Activated T-helper 17 cell treated with anti-CD3 and anti-CD28 coated beads, Interleukin-2, amount 50 U/mL, for 72 hours (primary cell): ENCODE results near the gene FARP2. TPM values are rescaled to one million over a fixed set of nuclear protein-coding genes. Genes with fewer than 3 reads are reported as not detected.
"Not testable (repeated sequence)": the region's sequence is repeated elsewhere in the genome, so short reads cannot be mapped to it uniquely, and the experiment has no call there.

Experiments
- ATAC-seq: fragments of 150-1000 bp; cut with Tn5 transposase; replicated peaks from 2 replicates; pipeline ENCODE4 v1.10.0; 2021; ENCODE audit warnings: mild to moderate bottlenecking, moderate library complexity
- H3K27ac Mint-ChIP-seq: one replicate; pipeline ENCODE4 v1.8.0; 2022; ENCODE audit warnings: mixed read lengths
- H3K27me3 Mint-ChIP-seq: one replicate; pipeline ENCODE4 v1.8.0; 2022; ENCODE audit warnings: mixed read lengths
- H3K36me3 Mint-ChIP-seq: one replicate; pipeline ENCODE4 v1.8.0; 2022; ENCODE audit warnings: low read depth, mild to moderate bottlenecking, mixed read lengths
- H3K4me1 Mint-ChIP-seq: one replicate; pipeline ENCODE4 v1.8.0; 2022; ENCODE audit warnings: mixed read lengths
- H3K4me3 Mint-ChIP-seq: one replicate; pipeline ENCODE4 v1.8.0; 2022; ENCODE audit warnings: mild to moderate bottlenecking, mixed read lengths
- H3K9me3 Mint-ChIP-seq: one replicate; pipeline ENCODE4 v1.8.0; 2022; ENCODE audit warnings: mixed read lengths
- total RNA-seq, 2 donors: library from RNA; stranded (reverse); gene quantifications; one replicate each; pipeline ENCODE4 v1.2.3, GENCODE V29; 2022

FARP2 gene
- total RNA-seq, 2 donors from 2014 or later, result 26.1 to 33.1 TPM

- Mint-ChIP-seq H3K4me1 (peaks cover 5% of the 10 kb centered on the region), H3K4me3 (no peak overlapping the region), H3K9me3 (no peaks in the 10 kb centered on the region), H3K27me3 (no peaks in the 10 kb centered on the region), H3K27ac (no peak overlapping the region), H3K36me3 (peaks cover 5% of the 10 kb centered on the region)
- ATAC-seq, result no peak
These were observed 12.6 kb downstream of the FARP2 start for GRCh38 chr2:241368643-241369042.

- Mint-ChIP-seq H3K36me3 (peaks cover 36% of the 10 kb centered on the region), H3K9me3 (no peaks in the 10 kb centered on the region), H3K4me3 (no peak overlapping the region), H3K27ac (no peak overlapping the region), H3K27me3 (no peaks in the 10 kb centered on the region), H3K4me1 (no peaks in the 10 kb centered on the region)
- ATAC-seq, result no peak
These were observed 16.4 kb downstream of the FARP2 start for GRCh38 chr2:241372361-241372992.

GRCh38 chr2:241373446-241373845 is 17.4 kb downstream of the FARP2 start:
- H3K36me3 Mint-ChIP-seq, result peaks cover 36% of the 10 kb centered on the region
- H3K27ac Mint-ChIP-seq, result no peak overlapping the region
- no peaks in the 10 kb centered on the region for H3K9me3 Mint-ChIP-seq
- ATAC-seq, result no peak
- H3K27me3 Mint-ChIP-seq, result no peaks in the 10 kb centered on the region
- H3K4me3 Mint-ChIP-seq, result no peak overlapping the region
- H3K4me1 Mint-ChIP-seq, result no peaks in the 10 kb centered on the region

GRCh38 chr2:241373906-241374305 is 17.8 kb downstream of the FARP2 start:
- not testable (repeated sequence) for ATAC-seq, H3K4me1 Mint-ChIP-seq, H3K27ac Mint-ChIP-seq, H3K9me3 Mint-ChIP-seq, H3K27me3 Mint-ChIP-seq, H3K4me3 Mint-ChIP-seq
- H3K36me3 Mint-ChIP-seq, result peaks cover 36% of the 10 kb centered on the region

- Mint-ChIP-seq H3K4me3 (no peak overlapping the region), H3K27me3 (no peaks in the 10 kb centered on the region), H3K4me1 (no peaks in the 10 kb centered on the region), H3K36me3 (peaks cover 44% of the 10 kb centered on the region), H3K27ac (no peak overlapping the region), H3K9me3 (no peaks in the 10 kb centered on the region)
- ATAC-seq, result no peak
These were observed 19.2 kb downstream of the FARP2 start for GRCh38 chr2:241375300-241375699.

GRCh38 chr2:241376808-241377207 is 20.7 kb downstream of the FARP2 start:
- H3K36me3 Mint-ChIP-seq, result peaks cover 52% of the 10 kb centered on the region
- H3K4me3 Mint-ChIP-seq, result no peak overlapping the region
- no peaks in the 10 kb centered on the region for H3K27me3 Mint-ChIP-seq
- H3K9me3 Mint-ChIP-seq, result no peaks in the 10 kb centered on the region
- ATAC-seq, result no peak
- no peaks in the 10 kb centered on the region for H3K4me1 Mint-ChIP-seq
- H3K27ac Mint-ChIP-seq, result no peak overlapping the region

- Mint-ChIP-seq H3K4me1 (no peaks in the 10 kb centered on the region), H3K9me3 (no peaks in the 10 kb centered on the region), H3K4me3 (no peak overlapping the region), H3K36me3 (peaks cover 62% of the 10 kb centered on the region), H3K27me3 (no peaks in the 10 kb centered on the region), H3K27ac (no peak overlapping the region)
- no peak for ATAC-seq
These were observed 22.7 kb downstream of the FARP2 start for GRCh38 chr2:241378816-241379215.

GRCh38 chr2:241379481-241380480 is 23.7 kb downstream of the FARP2 start:
- no peak overlapping the region for H3K4me3 Mint-ChIP-seq
- H3K4me1 Mint-ChIP-seq, result no peaks in the 10 kb centered on the region
- H3K27me3 Mint-ChIP-seq, result no peaks in the 10 kb centered on the region
- no peaks in the 10 kb centered on the region for H3K9me3 Mint-ChIP-seq
- no peak overlapping the region for H3K27ac Mint-ChIP-seq
- ATAC-seq, result no peak
- peaks cover 53% of the 10 kb centered on the region for H3K36me3 Mint-ChIP-seq

GRCh38 chr2:241381872-241382271 is 25.8 kb downstream of the FARP2 start:
- no peak for ATAC-seq
- Mint-ChIP-seq H3K27ac (no peak overlapping the region), H3K9me3 (no peaks in the 10 kb centered on the region), H3K27me3 (no peaks in the 10 kb centered on the region), H3K4me1 (no peaks in the 10 kb centered on the region), H3K4me3 (no peak overlapping the region), H3K36me3 (peaks cover 40% of the 10 kb centered on the region)

- peaks cover 29% of the 10 kb centered on the region for H3K36me3 Mint-ChIP-seq
- H3K9me3 Mint-ChIP-seq, H3K4me1 Mint-ChIP-seq: not testable (repeated sequence)
These were observed 29.4 kb downstream of the FARP2 start for GRCh38 chr2:241385450-241385849.

GRCh38 chr2:241386519-241386918 is 30.4 kb downstream of the FARP2 start:
- Mint-ChIP-seq H3K27me3 (no peaks in the 10 kb centered on the region), H3K9me3 (no peaks in the 10 kb centered on the region), H3K4me3 (no peak overlapping the region)

More at GRCh38 chr2:241385450-241385849, 29.4 kb downstream of the FARP2 start:
- not testable (repeated sequence) for H3K27me3 Mint-ChIP-seq, H3K4me3 Mint-ChIP-seq, H3K27ac Mint-ChIP-seq, ATAC-seq

GRCh38 chr2:241389697-241390096 is 33.6 kb downstream of the FARP2 start:
- Mint-ChIP-seq H3K36me3 (peaks cover 12% of the 10 kb centered on the region), H3K9me3 (no peaks in the 10 kb centered on the region), H3K27me3 (no peaks in the 10 kb centered on the region), H3K4me1 (peaks cover 16% of the 10 kb centered on the region), H3K27ac (no peak overlapping the region), H3K4me3 (no peak overlapping the region)
- peak; percentile 57 for ATAC-seq

More at GRCh38 chr2:241386519-241386918, 30.4 kb downstream of the FARP2 start:
- H3K36me3 Mint-ChIP-seq, result peaks cover 25% of the 10 kb centered on the region
- H3K4me1 Mint-ChIP-seq, result peaks cover 11% of the 10 kb centered on the region
- ATAC-seq, result no peak
- H3K27ac Mint-ChIP-seq, result no peak overlapping the region

GRCh38 chr2:241390301-241391206 is 34.5 kb downstream of the FARP2 start:
- peak overlapping the region; percentile 38 for H3K27ac Mint-ChIP-seq
- ATAC-seq, result peak; percentile 83
- no peaks in the 10 kb centered on the region for H3K27me3 Mint-ChIP-seq
- H3K4me3 Mint-ChIP-seq, result peak overlapping the region; percentile 29
- H3K4me1 Mint-ChIP-seq, result peaks cover 16% of the 10 kb centered on the region
- no peaks in the 10 kb centered on the region for H3K9me3 Mint-ChIP-seq
- H3K36me3 Mint-ChIP-seq, result peaks cover 17% of the 10 kb centered on the region
